ENCODE data around the gene INS.

Gene INS

DNA sequence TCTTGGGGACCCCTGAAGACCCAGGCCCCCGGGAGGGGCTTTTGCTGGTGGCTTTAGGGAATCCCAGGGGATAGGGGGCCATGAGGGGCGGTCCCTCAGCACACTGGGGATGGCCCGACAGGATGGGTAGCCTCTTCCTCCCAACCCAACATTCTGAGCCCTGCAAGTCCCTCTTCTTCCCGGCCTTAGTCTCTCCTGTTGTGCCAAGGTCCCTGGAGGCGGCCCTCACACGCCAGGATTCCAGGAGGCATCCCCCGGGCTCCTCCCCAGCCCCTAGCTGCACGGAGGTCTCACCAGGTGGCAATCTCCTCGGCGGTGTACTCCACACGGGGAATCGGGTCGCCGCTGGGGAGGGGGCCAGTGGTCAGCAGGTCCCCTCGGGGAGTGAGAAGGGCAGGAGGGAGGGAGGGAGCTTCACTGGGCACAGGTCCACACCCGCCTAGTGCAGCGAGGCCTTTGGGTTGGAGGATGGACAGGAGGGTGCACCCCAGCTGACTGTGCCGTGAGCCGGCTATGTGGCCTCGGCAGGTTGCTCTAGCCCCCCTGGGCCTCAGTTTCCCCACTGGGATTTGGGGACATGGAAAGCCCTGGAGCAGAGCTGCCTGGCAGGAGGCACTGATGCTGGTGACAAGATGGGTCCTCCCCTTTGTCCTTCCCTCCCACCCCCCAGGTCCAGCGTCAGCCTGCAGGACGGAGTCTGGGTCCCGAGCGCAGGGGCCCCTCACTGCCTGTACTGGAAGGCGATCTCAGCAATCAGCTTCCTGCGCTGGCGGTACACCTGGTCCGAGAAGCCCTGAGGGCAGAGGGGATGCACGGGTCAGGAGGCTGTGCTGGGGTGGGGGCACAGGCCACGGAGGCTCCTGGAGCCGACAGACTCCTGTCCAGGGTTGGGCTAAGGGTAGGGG lies 6.4 kb upstream of the INS start:
- DNase-seq (no peak), ATAC-seq (no peak)
- H3K36me3 Mint-ChIP-seq (ENCODE audit: low read depth): no peaks in the 10 kb centered on the region
- no peak overlapping the region for H3K4me3 Mint-ChIP-seq
- H3K9me3 Mint-ChIP-seq: no peaks in the 10 kb centered on the region
- H3K4me1 Mint-ChIP-seq: no peaks in the 10 kb centered on the region
- H3K27ac Mint-ChIP-seq: no peak overlapping the region
- no peaks in the 10 kb centered on the region for H3K27me3 Mint-ChIP-seq

- peak; percentile 45 for ATAC-seq
- Mint-ChIP-seq H3K4me3 (no peak overlapping the region), H3K36me3 (ENCODE audit: low read depth) (no peaks in the 10 kb centered on the region), H3K4me1 (no peaks in the 10 kb centered on the region), H3K27ac (no peak overlapping the region), H3K9me3 (no peaks in the 10 kb centered on the region), H3K27me3 (no peaks in the 10 kb centered on the region)
- peak; percentile 67 for DNase-seq
These were observed 5.3 kb upstream of the INS start for GRCh38 chr11:2166091-2166851.

DNA sequence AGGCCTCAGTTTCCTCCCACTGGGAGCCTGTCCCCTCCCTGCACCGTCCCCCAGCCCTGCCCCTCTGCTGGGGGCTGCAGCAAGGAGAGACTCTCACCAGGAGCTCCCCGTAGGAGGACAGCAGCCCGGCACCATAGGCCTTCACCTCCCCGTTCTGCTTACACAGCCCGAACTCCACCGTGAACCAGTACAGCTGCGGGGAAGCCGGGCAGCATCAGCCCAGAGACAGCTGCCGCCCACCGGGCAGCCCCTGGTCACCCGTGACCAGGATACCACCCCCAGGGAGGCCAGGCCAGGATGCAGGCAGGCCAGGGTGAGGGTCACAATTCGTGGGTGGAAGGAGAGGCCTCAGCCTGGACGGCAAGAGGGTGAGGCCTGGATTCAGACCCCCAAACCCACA lies 4.6 kb upstream of the INS start:
- Mint-ChIP-seq H3K27ac (no peak overlapping the region), H3K4me1 (no peaks in the 10 kb centered on the region), H3K36me3 (ENCODE audit: low read depth) (no peaks in the 10 kb centered on the region), H3K9me3 (no peaks in the 10 kb centered on the region), H3K27me3 (no peaks in the 10 kb centered on the region), H3K4me3 (no peak overlapping the region)
- DNase-seq (no peak), ATAC-seq (no peak)

DNA sequence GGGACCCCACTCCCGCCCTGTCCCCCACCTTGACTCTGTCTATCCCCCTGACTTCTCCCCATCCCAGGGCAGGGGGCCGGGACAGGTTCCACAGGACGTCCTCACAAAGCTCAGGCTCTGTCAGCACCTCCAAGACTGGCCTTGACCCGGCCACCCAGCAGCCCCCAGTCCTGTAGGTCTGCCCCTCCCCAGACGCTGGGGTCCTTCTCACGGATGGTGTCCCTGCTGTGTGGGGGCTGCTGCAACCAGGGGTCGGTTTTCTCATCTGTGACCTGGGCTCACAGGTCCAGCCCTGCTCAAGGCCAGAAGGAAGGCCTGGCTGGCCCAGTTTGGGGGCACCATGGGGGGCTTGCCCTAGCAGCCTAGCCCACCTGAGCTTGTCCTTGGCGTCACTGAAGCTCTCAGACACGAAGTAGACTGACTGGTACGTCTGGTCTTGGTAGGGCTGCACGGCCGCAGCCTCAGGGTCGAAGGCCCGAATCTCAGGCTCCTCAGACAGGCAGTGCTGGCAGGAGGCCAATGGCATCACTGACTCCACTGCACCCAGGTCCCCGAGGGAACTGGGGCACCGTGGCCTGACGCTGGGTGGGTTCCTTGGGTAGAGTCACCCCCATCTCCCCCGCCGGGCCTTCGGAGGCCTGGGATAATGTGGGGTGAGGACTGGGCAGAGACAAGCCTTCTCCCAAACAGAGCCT lies 4.0 kb upstream of the INS start:
- Mint-ChIP-seq H3K4me3 (no peak overlapping the region), H3K36me3 (ENCODE audit: low read depth) (no peaks in the 10 kb centered on the region), H3K27ac (no peak overlapping the region), H3K4me1 (no peaks in the 10 kb centered on the region), H3K27me3 (no peaks in the 10 kb centered on the region), H3K9me3 (no peaks in the 10 kb centered on the region)
- DNase-seq (no peak), ATAC-seq (no peak)

- Mint-ChIP-seq H3K4me3 (no peak overlapping the region), H3K9me3 (no peaks in the 10 kb centered on the region), H3K4me1 (no peaks in the 10 kb centered on the region), H3K36me3 (ENCODE audit: low read depth) (no peaks in the 10 kb centered on the region), H3K27ac (no peak overlapping the region), H3K27me3 (no peaks in the 10 kb centered on the region)
- ATAC-seq: no peak
- no peak for DNase-seq
These were observed 3.1 kb upstream of the INS start for GRCh38 chr11:2164081-2164480.

GRCh38 chr11:2163428-2163978 lies 2.5 kb upstream of the INS start:
- Mint-ChIP-seq H3K4me3 (no peak overlapping the region), H3K9me3 (no peaks in the 10 kb centered on the region), H3K4me1 (no peaks in the 10 kb centered on the region), H3K27ac (no peak overlapping the region), H3K27me3 (no peaks in the 10 kb centered on the region), H3K36me3 (ENCODE audit: low read depth) (no peaks in the 10 kb centered on the region)
- ATAC-seq: no peak
- DNase-seq: no peak

DNA sequence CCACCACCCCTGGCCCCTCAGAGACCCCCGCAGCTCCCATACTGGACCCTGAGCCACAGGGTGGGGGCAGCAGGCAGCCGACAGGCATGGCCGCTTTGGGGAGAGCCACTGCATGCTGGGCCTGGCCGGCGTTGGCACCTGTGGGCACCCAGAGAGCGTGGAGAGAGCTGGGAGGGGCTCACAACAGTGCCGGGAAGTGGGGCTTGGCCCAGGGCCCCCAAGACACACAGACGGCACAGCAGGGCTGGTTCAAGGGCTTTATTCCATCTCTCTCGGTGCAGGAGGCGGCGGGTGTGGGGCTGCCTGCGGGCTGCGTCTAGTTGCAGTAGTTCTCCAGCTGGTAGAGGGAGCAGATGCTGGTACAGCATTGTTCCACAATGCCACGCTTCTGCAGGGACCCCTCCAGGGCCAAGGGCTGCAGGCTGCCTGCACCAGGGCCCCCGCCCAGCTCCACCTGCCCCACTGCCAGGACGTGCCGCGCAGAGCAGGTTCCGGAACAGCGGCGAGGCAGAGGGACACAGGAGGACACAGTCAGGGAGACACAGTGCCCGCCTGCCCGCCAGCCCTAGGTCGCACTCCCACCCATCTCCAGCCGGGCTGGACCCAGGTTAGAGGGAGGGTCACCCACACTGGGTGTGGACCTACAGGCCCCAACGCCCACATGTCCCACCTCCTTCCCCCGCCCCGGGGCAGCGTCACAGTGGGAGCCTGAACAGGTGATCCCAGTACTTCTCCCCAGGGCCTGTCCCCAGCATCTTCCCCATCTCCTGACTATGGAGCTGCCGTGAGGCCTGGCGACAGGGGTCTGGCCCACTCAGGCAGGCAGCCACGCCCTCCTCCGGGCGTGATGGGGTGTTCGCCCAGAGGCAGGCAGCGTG lies 1.2 kb downstream of the INS start:
- Mint-ChIP-seq H3K27ac (no peak overlapping the region), H3K27me3 (no peaks in the 10 kb centered on the region), H3K36me3 (ENCODE audit: low read depth) (no peaks in the 10 kb centered on the region), H3K4me3 (no peak overlapping the region), H3K4me1 (no peaks in the 10 kb centered on the region), H3K9me3 (no peaks in the 10 kb centered on the region)
- no peak for ATAC-seq
- DNase-seq: no peak

DNA sequence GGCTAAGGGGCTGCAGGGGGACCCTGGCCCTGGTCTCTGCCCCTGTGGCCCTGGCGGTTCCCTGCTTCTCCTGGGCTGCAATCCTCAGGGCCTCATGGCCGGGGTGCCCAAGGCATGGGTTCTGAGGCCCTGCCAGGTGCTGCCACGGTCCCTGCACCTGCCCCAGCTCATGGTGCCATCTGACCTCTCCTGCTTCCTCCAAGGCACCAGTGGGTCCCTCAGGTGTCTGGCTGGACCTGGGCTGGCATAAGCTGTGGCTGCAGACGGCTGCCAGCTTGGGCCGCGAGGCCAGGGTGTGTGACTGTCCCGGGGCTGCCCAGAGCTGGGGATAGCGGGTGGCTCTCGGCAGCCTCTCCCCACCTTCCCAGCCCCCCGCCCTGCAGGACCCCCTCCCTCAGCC lies 2.0 kb downstream of the INS start:
- H3K9me3 Mint-ChIP-seq: no peaks in the 10 kb centered on the region
- H3K27ac Mint-ChIP-seq: no peak overlapping the region
- ATAC-seq: no peak

DNA sequence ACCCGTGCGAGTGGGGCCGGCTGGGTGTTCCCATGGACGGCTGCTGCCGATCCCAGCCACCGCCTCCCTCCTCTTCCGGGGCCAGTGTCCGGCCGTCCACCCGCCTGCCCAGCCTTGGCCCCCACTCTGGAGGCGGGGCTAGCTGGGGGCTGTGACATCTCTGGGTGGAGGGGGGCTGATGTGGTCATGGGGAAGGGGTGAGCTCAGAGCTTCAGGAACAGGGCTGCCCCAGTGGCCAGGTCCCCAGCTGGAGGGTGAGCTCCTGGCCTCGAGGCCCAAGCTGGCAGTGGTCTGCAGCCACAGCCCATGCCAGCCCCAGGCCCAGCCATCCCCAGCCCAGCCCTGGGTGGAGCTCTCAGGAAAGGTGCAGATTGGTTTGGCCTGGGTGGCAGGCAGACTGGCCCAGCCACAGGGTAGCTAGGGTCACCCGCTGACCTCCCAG lies 2.7 kb downstream of the INS start:
- Mint-ChIP-seq H3K9me3 (no peaks in the 10 kb centered on the region), H3K4me3 (no peak overlapping the region), H3K4me1 (no peaks in the 10 kb centered on the region), H3K36me3 (ENCODE audit: low read depth) (no peaks in the 10 kb centered on the region), H3K27me3 (no peaks in the 10 kb centered on the region), H3K27ac (no peak overlapping the region)
- no peak for ATAC-seq
- no peak for DNase-seq

More for the DNA sequence above, 2.0 kb downstream of the INS start:
- Mint-ChIP-seq H3K4me3 (no peak overlapping the region), H3K36me3 (ENCODE audit: low read depth) (no peaks in the 10 kb centered on the region), H3K27me3 (no peaks in the 10 kb centered on the region), H3K4me1 (no peaks in the 10 kb centered on the region)
- DNase-seq: no peak

- Mint-ChIP-seq H3K36me3 (ENCODE audit: low read depth) (no peaks in the 10 kb centered on the region), H3K9me3 (no peaks in the 10 kb centered on the region), H3K4me1 (no peaks in the 10 kb centered on the region), H3K27me3 (no peaks in the 10 kb centered on the region), H3K4me3 (no peak overlapping the region), H3K27ac (no peak overlapping the region)
- ATAC-seq (no peak), DNase-seq (no peak)
These were observed 3.5 kb downstream of the INS start for GRCh38 chr11:2157294-2158040.

- Mint-ChIP-seq H3K4me1 (peaks cover 5% of the 10 kb centered on the region), H3K4me3 (no peak overlapping the region), H3K36me3 (ENCODE audit: low read depth) (no peaks in the 10 kb centered on the region), H3K9me3 (no peaks in the 10 kb centered on the region), H3K27me3 (no peaks in the 10 kb centered on the region), H3K27ac (no peak overlapping the region)
- peak; percentile 26 for ATAC-seq
- DNase-seq: peak; percentile 70
These were observed 4.4 kb downstream of the INS start for GRCh38 chr11:2156416-2157182.

DNA sequence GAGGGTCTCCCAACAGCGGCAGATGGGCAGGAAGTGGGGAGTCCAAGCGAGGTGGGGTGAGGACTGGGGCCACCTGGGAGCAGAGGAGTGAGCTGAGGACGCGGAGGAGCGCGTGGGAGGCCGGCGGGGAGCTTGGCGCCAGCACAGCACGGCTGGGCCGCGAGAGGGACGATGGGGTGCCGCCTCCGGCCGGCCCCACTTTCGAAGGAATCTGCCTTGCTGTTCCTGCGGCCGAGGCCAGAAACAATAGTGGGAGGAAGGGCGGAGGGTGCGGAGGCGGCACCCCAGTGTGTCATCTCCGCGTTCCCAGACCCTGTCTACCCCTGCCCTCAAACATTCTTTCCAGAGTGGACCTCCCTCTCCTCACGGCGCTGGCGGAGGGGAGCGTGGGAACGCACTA lies 5.5 kb downstream of the INS start:
- H3K4me1 Mint-ChIP-seq: peaks cover 5% of the 10 kb centered on the region
- no peak for ATAC-seq
- no peaks in the 10 kb centered on the region for H3K9me3 Mint-ChIP-seq

GRCh38 chr11:2154889-2155288 lies 6.1 kb downstream of the INS start:
- H3K4me3 Mint-ChIP-seq: no peak overlapping the region
- peaks cover 8% of the 10 kb centered on the region for H3K4me1 Mint-ChIP-seq
- no peaks in the 10 kb centered on the region for H3K9me3 Mint-ChIP-seq
- peaks cover 15% of the 10 kb centered on the region for H3K27me3 Mint-ChIP-seq
- H3K27ac Mint-ChIP-seq: no peak overlapping the region
- no peaks in the 10 kb centered on the region for H3K36me3 Mint-ChIP-seq (ENCODE audit: low read depth)
- ATAC-seq: no peak
- no peak for DNase-seq

More for the DNA sequence above, 5.5 kb downstream of the INS start:
- Mint-ChIP-seq H3K4me3 (no peak overlapping the region), H3K27ac (no peak overlapping the region), H3K27me3 (peaks cover 9% of the 10 kb centered on the region), H3K36me3 (ENCODE audit: low read depth) (no peaks in the 10 kb centered on the region)
- DNase-seq: no peak
